AG04449 (cell line): ENCODE data around the gene C16orf95.

Experiments used
- CTCF ChIA-PET: fragments of 350-600 bp; formaldehyde crosslinking; extraction: SDS; loops from one replicate; lab custom pipeline; 2021; ENCODE audit warnings: antibody characterized with exemption; lab: Yijun Ruan, JAX
- POLR2A ChIA-PET: fragments of 400-600, 350-600 bp; formaldehyde crosslinking; extraction: SDS; loops from one replicate; lab custom pipeline; 2020; ENCODE audit warnings: antibody characterized with exemption, inconsistent platforms; lab: Yijun Ruan, JAX
- DNase-seq: peaks from one replicate; pipeline ENCODE4 v3.0.0-alpha.2; 2010; ENCODE audit warnings: low read depth, low spot score
- H3K4me3 ChIP-seq: 2 replicates; pipeline ENCODE4 v1.5.1; 2011; ENCODE audit warnings: low read depth, mild to moderate bottlenecking, control low read depth, low read length
- TF ChIP-seq, protein P1 (sequence below): IDR thresholded peaks from one replicate; pipeline ENCODE4 v1.5.1; 2011; ENCODE audit warnings: mild to moderate bottlenecking, moderate library complexity, low read length, control low read depth, inconsistent platforms; ENCODE audit not compliant: insufficient read depth; ENCODE audit errors: missing control alignments

Gene C16orf95

DNA sequence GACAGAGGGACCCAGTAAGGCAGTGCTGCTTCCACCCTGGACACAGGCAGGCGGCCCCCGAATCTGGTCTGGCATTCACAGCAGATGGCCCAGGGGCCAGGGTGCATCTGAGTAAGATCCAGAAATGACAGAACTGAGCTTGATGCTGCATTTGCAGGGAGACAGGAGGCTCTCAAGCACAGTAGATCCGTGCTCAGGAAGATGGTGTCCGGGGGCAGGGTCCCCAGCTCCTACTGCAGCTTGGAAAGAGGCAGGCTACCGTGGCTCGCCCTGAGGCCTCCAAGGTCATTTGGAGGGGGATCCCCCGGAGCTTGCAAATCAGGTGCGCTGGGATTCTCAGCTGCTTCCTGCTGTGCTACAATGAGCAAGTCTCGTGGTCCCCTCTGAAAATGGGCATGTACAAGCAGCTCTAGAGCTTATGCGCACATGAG lies 2.2 kb downstream of the C16orf95 start:
- no peak overlapping the region for H3K4me3 ChIP-seq
- ChIA-PET CTCF (interaction anchor here (1.2 to 3.1 kb wide), 5 partner anchors 8 to 321 kb away, joined by 4 to 18 read pairs (median 6); no protein-coding TSS in a partner anchor), POLR2A (no interaction called here)
- TF ChIP-seq, protein P1, sequence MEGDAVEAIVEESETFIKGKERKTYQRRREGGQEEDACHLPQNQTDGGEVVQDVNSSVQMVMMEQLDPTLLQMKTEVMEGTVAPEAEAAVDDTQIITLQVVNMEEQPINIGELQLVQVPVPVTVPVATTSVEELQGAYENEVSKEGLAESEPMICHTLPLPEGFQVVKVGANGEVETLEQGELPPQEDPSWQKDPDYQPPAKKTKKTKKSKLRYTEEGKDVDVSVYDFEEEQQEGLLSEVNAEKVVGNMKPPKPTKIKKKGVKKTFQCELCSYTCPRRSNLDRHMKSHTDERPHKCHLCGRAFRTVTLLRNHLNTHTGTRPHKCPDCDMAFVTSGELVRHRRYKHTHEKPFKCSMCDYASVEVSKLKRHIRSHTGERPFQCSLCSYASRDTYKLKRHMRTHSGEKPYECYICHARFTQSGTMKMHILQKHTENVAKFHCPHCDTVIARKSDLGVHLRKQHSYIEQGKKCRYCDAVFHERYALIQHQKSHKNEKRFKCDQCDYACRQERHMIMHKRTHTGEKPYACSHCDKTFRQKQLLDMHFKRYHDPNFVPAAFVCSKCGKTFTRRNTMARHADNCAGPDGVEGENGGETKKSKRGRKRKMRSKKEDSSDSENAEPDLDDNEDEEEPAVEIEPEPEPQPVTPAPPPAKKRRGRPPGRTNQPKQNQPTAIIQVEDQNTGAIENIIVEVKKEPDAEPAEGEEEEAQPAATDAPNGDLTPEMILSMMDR: no peak
- DNase-seq: no peak

- POLR2A ChIA-PET: no interaction called here
- DNase-seq: no peak
- TF ChIP-seq, protein P1: no peak
- CTCF ChIA-PET: no interaction called here
- H3K4me3 ChIP-seq: no peak overlapping the region
These were observed 5.2 kb downstream of the C16orf95 start for GRCh38 chr16:87312008-87312407.

DNA sequence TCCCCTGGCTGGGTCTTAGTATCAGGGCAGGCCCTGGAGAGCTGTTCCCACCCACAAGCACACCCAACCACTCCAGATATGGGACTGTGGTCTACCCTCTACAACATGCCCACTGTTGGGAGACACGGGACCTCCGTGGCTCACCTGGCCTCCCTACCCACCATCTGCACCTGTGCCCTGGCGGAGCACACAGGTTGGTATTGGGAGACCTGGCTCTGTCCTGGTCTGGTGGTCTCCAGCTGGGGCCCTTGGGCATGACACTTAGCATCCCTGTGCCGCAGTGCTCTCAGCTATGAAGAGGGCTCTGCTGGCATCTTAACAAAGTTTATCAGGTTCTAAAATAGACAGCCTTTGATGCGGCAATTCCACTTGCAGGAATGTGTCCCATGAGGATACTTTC lies 5.8 kb downstream of the C16orf95 start:
- TF ChIP-seq, protein P1: no peak
- H3K4me3 ChIP-seq: no peak overlapping the region
- DNase-seq: no peak
- ChIA-PET CTCF (no interaction called here), POLR2A (no interaction called here)

GRCh38 chr16:87310610-87311009 lies 6.6 kb downstream of the C16orf95 start:
- TF ChIP-seq, protein P1: no peak
- H3K4me3 ChIP-seq: no peak overlapping the region
- no peak for DNase-seq
- CTCF ChIA-PET: no interaction called here
- POLR2A ChIA-PET: no interaction called here

- ChIA-PET POLR2A (no interaction called here), CTCF (interaction anchor here (1.4 kb wide), 1 partner anchor 17 kb away, joined by 5 read pairs; no protein-coding TSS in a partner anchor)
- TF ChIP-seq, protein P1: no peak
- no peak overlapping the region for H3K4me3 ChIP-seq
- DNase-seq: no peak
These were observed 7.3 kb downstream of the C16orf95 start for GRCh38 chr16:87309620-87310525.

DNA sequence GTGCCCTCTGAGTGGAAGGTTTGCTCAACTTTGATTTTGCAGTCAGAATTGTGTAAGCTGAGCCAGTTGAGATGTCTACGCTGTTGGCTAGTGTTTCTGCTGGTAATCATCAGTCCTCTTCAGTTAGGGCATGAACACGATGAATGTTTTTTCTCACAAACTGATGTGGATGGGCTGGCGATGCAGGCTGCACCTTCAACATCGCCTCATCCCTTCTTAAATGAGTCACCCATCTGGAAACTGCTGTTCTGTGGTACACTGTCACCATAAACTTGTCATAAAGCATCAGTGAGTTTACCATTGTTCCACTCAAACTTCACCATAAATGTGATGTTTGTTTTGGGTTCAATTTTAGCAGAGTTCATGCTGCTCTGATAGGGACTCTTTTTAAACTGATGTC lies 8.4 kb downstream of the C16orf95 start:
- no peak overlapping the region for H3K4me3 ChIP-seq
- TF ChIP-seq, protein P1: no peak
- no peak for DNase-seq
- POLR2A ChIA-PET: no interaction called here
- CTCF ChIA-PET: interaction anchor here (1.4 kb wide), 1 partner anchor 16 kb away, joined by 5 read pairs; no protein-coding TSS in a partner anchor
